Activated CD8-positive, alpha-beta T cell treated with anti-CD3 and anti-CD28 coated beads for 36 hours (primary cell): ENCODE data around the gene GNAZ. TPM values are rescaled to one million over a fixed set of nuclear protein-coding genes. Genes with fewer than 3 reads are reported as not detected.

Experiments
- ATAC-seq: fragments of 200-7000 bp; cut with Tn5 transposase; one replicate; pipeline ENCODE4 v1.10.0; 2021; ENCODE audit warnings: mild to moderate bottlenecking, moderate library complexity
- CTCF ChIA-PET: fragments of 350-600 bp; sonication (Branson Sonifier 250); formaldehyde crosslinking; loops from one replicate; lab custom pipeline; 2021; ENCODE audit warnings: antibody characterized with exemption; lab: Charles Lee
- POLR2A ChIA-PET: fragments of 350-600 bp; sonication (Branson Sonifier 250); formaldehyde crosslinking; loops from one replicate; lab custom pipeline; 2021; ENCODE audit warnings: antibody characterized with exemption; lab: Charles Lee
- DNase-seq: peaks from one replicate; pipeline ENCODE4 v3.0.0-alpha.2; 2020
- H3K27ac Mint-ChIP-seq: one replicate; pipeline ENCODE4 v1.8.0; 2021; ENCODE audit warnings: mild to moderate bottlenecking, mixed read lengths
- H3K27me3 Mint-ChIP-seq: one replicate; pipeline ENCODE4 v1.8.0; 2021; ENCODE audit warnings: mixed read lengths
- H3K36me3 Mint-ChIP-seq: one replicate; pipeline ENCODE4 v1.8.0; 2021; ENCODE audit warnings: low read depth, mixed read lengths
- H3K4me1 Mint-ChIP-seq: one replicate; pipeline ENCODE4 v1.8.0; 2021; ENCODE audit warnings: low read depth, mixed read lengths
- H3K4me3 Mint-ChIP-seq: one replicate; pipeline ENCODE4 v1.8.0; 2021; ENCODE audit warnings: mild to moderate bottlenecking, moderate library complexity, mixed read lengths
- H3K9me3 Mint-ChIP-seq: one replicate; pipeline ENCODE4 v1.8.0; 2021; ENCODE audit warnings: mixed read lengths
- CTCF ChIP-seq: fragments of 200-600 bp; IDR thresholded peaks from one replicate; pipeline ENCODE4 v1.8.0; 2022; ENCODE audit warnings: antibody characterized with exemption, mild to moderate bottlenecking
- intact Hi-C: fragments of 100-400 bp; cut with micrococcal nuclease; formaldehyde crosslinking; loops from one replicate; pipeline ENCODE4 v1.10.0; 2022
- total RNA-seq, 2 experiments: library from RNA; stranded (reverse); gene quantifications; one replicate each; pipeline ENCODE4 v1.2.3, GENCODE V29; 2021

Gene GNAZ
- total RNA-seq, 2 experiments from 2014 or later = 0.50 to 0.56 TPM

DNA sequence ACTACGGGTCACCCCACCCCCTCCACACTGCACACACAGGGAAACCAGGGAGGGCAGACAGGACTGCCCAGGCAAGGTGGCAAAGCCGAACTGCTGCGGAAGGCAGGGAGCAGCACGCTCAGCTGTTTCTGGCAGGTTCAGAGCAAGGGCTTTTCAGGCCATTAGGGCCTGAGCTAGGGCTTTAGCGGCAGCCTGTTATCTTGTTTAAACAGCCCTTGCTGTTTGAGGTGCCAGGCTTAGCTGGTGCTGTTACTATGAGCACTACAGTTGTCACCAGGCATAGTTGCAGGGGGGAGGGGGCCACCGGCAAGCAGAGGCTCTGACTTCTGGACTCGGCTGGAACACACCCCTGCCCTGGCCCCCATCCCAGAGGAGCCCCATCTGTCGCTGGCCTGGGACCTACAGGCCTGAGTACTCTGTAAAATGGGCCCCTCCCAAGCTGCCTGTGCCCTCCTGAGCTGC lies 36.6 kb downstream of the GNAZ start:
- Mint-ChIP-seq H3K4me3 (no peak overlapping the region), H3K27ac (no peak overlapping the region), H3K27me3 (no peaks in the 10 kb centered on the region), H3K4me1 (no peaks in the 10 kb centered on the region), H3K36me3 (no peaks in the 10 kb centered on the region), H3K9me3 (no peaks in the 10 kb centered on the region)
- ChIA-PET CTCF (no interaction called here), POLR2A (no interaction called here)
- intact Hi-C loops = no loop called here
- ATAC-seq = no peak
- no peak for TF ChIP-seq CTCF
- no peak for DNase-seq

DNA sequence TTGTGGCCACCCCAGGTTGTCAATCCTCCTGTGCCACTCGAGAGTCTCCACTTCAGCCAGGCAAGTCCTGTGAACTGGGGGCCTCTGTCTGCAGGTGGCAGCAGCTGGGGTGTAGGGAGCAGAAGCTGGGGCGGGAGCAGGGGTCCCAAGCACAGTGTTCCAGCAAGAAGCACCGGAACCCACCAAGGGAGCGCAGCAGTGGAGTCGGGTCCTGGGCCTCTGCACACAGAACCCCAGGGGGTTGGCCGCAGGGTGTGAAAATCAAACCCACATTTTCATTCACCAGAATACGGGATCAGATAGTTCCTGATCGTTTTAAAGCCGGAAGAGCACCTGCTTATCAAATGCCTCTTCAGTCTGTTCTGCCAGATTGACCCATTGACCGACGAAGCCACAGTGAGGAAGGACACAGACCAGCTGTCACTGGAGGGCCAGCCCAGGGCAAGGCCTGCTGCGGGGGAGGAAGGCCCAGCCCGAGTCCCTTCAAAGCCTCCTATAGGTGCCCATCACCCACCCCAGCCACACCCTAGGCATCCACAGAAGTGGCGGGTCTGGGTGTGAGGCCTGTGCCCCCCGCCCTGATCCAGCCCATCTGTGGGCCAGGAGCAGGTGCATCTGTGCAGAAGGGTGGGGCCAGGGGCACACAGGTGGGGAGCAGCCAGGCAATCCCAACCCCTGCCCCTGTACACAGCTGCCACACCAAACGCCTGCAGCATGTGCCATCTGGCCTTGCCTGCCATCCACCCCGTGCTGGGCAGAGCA lies 37.3 kb downstream of the GNAZ start:
- H3K36me3 Mint-ChIP-seq = no peaks in the 10 kb centered on the region
- no peak for TF ChIP-seq CTCF
- H3K4me3 Mint-ChIP-seq = no peak overlapping the region
- no peak for ATAC-seq
- H3K9me3 Mint-ChIP-seq = no peaks in the 10 kb centered on the region
- intact Hi-C loops = no loop called here
- H3K27me3 Mint-ChIP-seq = no peaks in the 10 kb centered on the region
- ChIA-PET POLR2A (no interaction called here), CTCF (no interaction called here)
- H3K4me1 Mint-ChIP-seq = no peaks in the 10 kb centered on the region
- no peak overlapping the region for H3K27ac Mint-ChIP-seq
- no peak for DNase-seq

DNA sequence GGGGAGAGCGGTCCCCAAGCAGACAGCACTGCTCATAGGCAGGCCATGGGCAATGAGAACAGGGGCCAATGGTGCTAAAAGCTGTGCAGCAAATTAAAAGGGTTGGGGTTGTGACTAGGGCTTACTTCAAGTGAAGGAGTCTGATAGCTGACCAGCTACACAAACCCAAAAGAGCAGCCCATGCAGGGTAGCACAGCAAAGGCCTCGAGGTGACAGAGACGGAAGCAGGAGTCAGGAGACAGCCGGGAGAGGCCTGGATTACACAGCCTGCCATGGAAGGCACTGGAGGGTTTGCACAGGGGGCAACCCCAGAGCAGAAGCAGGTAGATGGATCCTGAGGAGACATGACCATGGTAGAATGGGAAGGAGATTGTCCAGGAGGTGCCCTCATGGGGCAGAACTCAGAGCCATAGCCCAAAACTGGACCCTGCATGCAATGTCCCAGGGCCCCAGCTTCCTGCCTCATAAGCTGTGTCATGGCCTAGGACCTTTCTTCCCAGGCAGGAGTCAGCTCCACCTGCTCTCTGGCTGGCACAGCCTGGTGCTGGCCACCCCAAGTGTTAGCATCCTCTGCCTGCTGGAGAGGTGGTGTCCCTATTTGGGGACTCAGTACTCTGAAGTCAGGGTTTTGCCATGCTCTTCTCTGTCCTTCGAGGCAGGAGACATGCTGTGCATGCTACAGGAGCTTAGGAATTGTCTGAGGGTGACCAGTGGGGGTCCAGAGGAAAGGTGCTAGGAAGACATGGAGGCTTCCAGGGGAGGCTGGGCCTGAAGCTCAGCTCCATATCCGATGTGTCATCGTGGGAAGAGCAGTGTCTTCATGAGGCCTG lies 38.1 kb downstream of the GNAZ start:
- Mint-ChIP-seq H3K36me3 (no peaks in the 10 kb centered on the region), H3K27ac (no peak overlapping the region), H3K4me3 (no peak overlapping the region), H3K9me3 (no peaks in the 10 kb centered on the region), H3K27me3 (no peaks in the 10 kb centered on the region), H3K4me1 (no peaks in the 10 kb centered on the region)
- DNase-seq = no peak
- CTCF ChIA-PET = interaction anchor here (1.4 kb wide), 1 partner anchor 225 kb away, joined by 3 read pairs; no protein-coding TSS in a partner anchor
- POLR2A ChIA-PET = no interaction called here
- no peak for ATAC-seq
- intact Hi-C loops = no loop called here
- TF ChIP-seq CTCF = no peak

- no peak for ATAC-seq
- Mint-ChIP-seq H3K9me3 (no peaks in the 10 kb centered on the region), H3K4me3 (no peak overlapping the region), H3K4me1 (no peaks in the 10 kb centered on the region), H3K27ac (no peak overlapping the region), H3K27me3 (no peaks in the 10 kb centered on the region), H3K36me3 (no peaks in the 10 kb centered on the region)
- ChIA-PET POLR2A (no interaction called here), CTCF (interaction anchor here (1.4 kb wide), 1 partner anchor 225 kb away, joined by 3 read pairs; no protein-coding TSS in a partner anchor)
- DNase-seq = no peak
- no peak for TF ChIP-seq CTCF
- intact Hi-C loops = no loop called here
These were observed 38.7 kb downstream of the GNAZ start for GRCh38 chr22:23109079-23109347.

DNA sequence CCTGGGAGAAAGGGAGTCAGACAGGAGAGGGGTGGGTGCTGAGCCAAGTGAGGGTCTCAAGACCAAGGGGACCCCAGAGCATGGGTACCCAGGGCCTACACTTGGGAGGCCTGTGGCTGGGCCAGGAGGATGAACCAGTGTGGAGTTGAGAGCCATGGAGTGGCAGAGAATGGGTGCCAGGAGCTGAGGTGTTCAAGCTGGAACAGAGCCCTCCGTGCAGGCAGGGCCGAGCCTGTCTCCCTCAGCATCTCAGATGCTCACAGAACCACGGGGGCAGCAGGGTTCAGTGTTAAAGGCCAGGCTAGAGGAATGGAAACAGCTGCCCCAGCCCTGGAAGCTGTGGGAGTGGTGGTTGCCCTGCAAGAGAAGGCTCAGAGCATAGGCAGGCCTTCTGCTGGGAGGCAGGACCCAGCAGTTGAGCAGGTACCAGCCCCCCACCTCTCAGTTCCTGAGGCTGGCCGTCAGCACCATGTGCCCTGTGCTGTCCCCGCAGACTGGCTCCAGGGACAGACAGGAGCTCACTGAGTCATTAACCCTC lies 39.2 kb downstream of the GNAZ start:
- H3K9me3 Mint-ChIP-seq = no peaks in the 10 kb centered on the region
- intact Hi-C loops = no loop called here
- POLR2A ChIA-PET = no interaction called here
- H3K27ac Mint-ChIP-seq = no peak overlapping the region
- TF ChIP-seq CTCF = no peak
- H3K27me3 Mint-ChIP-seq = no peaks in the 10 kb centered on the region
- H3K4me1 Mint-ChIP-seq = no peaks in the 10 kb centered on the region
- no peak overlapping the region for H3K4me3 Mint-ChIP-seq
- no peak for DNase-seq
- CTCF ChIA-PET = interaction anchor here (1.4 kb wide), 1 partner anchor 226 kb away, joined by 3 read pairs; no protein-coding TSS in a partner anchor
- no peak for ATAC-seq
- H3K36me3 Mint-ChIP-seq = no peaks in the 10 kb centered on the region
